DMS53 (cell line): ENCODE results near the gene TGFB2.

Experiments used
- DNase-seq: peaks from one replicate; lab custom pipeline; 2025; lab: John Stamatoyannopoulos, UW

TGFB2 gene

GRCh38 chr1:218488986-218489385 lies 143.8 kb downstream of the TGFB2 start:
- DNase-seq: peak; percentile 47

GRCh38 chr1:218490406-218490922 lies 145.3 kb downstream of the TGFB2 start:
- DNase-seq: no peak

GRCh38 chr1:218492874-218493273 lies 147.7 kb downstream of the TGFB2 start:
- DNase-seq: no peak

- no peak for DNase-seq
These were observed 148.8 kb downstream of the TGFB2 start for GRCh38 chr1:218493986-218494385.
